OCI-LY3 (cell line): Measurements from ENCODE around the gene TXNDC5.

Experiments used
- CTCF ChIP-seq: fragments of 200-600, 300-600 bp; sonication (generic); IDR thresholded peaks from 2 replicates; pipeline ENCODE4 v1.5.1; 2014; ENCODE audit warnings: antibody characterized with exemption, low read length, low read depth
- EZH2phosphoT487 ChIP-seq: fragments of 200-600 bp; shearing (Covaris generic); IDR thresholded peaks from 2 replicates; pipeline ENCODE4 v1.6.1; 2018; ENCODE audit warnings: antibody characterized with exemption, mixed run types, low read depth

- no peak for TF ChIP-seq CTCF
- TF ChIP-seq EZH2phosphoT487 = no peak
Measured at GRCh38 chr6:7897461-7898192, 13.0 kb downstream of the TXNDC5 start.
